Measurements from ENCODE around the gene CRISPLD2.
"Not testable (repeated sequence)": the region's sequence is repeated elsewhere in the genome, so short reads cannot be mapped to it uniquely, and the experiment has no call there.

The CRISPLD2 gene

GRCh38 chr16:84851192-84852127 is 31.7 kb downstream of the CRISPLD2 start:
- H3K27me3 ChIP-seq, result no peaks in the 10 kb centered on the region
- intact Hi-C loops (cut with DNase I; ENCODE audit: low total_unique reads), result no loop called here
- peaks cover 0 to 10% (median 7%) of the 10 kb centered on the region in 4 donors for H3K4me1 ChIP-seq
- TF ChIP-seq CTCF (IDR thresholded peaks at IDR 0.05), result no peak
- H3K36me3 ChIP-seq, result peaks cover 0 to 44% (median 8%) of the 10 kb centered on the region in 3 donors
- H3K27ac ChIP-seq, result peak overlapping the region in 1 of 2 donors; percentile 11
- no peak overlapping the region for H3K4me3 ChIP-seq
- no peaks in the 10 kb centered on the region for H3K9me3 ChIP-seq
- DNase-seq, result peak in 1 of 2 donors; percentile 78

- peaks cover 0 to 10% (median 7%) of the 10 kb centered on the region in 4 donors for H3K4me1 ChIP-seq
- intact Hi-C loops (cut with DNase I; ENCODE audit: low total_unique reads), result no loop called here
- no peak for TF ChIP-seq CTCF (IDR thresholded peaks at IDR 0.05)
- no peak overlapping the region for H3K4me3 ChIP-seq
- peaks cover 0 to 2% (median 0%) of the 10 kb centered on the region in 3 donors for H3K9me3 ChIP-seq
- DNase-seq, result no peak
- H3K27me3 ChIP-seq, result no peaks in the 10 kb centered on the region
- no peak overlapping the region for H3K27ac ChIP-seq
- peaks cover under 1 to 55% (median 26%) of the 10 kb centered on the region in 3 donors for H3K36me3 ChIP-seq
These were observed 33.7 kb downstream of the CRISPLD2 start for GRCh38 chr16:84853534-84853933.

- no peak for DNase-seq
- peaks cover 11 to 67% (median 37%) of the 10 kb centered on the region in 3 donors for H3K36me3 ChIP-seq
- peaks cover 0 to 14% (median 8%) of the 10 kb centered on the region in 3 donors for H3K9me3 ChIP-seq
- intact Hi-C loops (cut with DNase I; ENCODE audit: low total_unique reads), result no loop called here
- H3K4me1 ChIP-seq, result peaks cover 0 to 10% (median 7%) of the 10 kb centered on the region in 4 donors
- H3K4me3 ChIP-seq, result no peak overlapping the region
- TF ChIP-seq CTCF (IDR thresholded peaks at IDR 0.05), result no peak
- H3K27me3 ChIP-seq, result no peaks in the 10 kb centered on the region
- H3K27ac ChIP-seq, result no peak overlapping the region
These were observed 35.0 kb downstream of the CRISPLD2 start for GRCh38 chr16:84854759-84855158.

- DNase-seq; H3K27me3 ChIP-seq; intact Hi-C loops (cut with DNase I; ENCODE audit: low total_unique reads); H3K4me3 ChIP-seq; H3K27ac ChIP-seq: not testable (repeated sequence)
- Histone ChIP-seq H3K9me3 (peaks cover 0 to 23% (median 13%) of the 10 kb centered on the region in 3 donors), H3K36me3 (peaks cover 16 to 71% (median 36%) of the 10 kb centered on the region in 3 donors), H3K4me1 (peaks cover 0 to 10% (median 7%) of the 10 kb centered on the region in 4 donors)
These were observed 35.8 kb downstream of the CRISPLD2 start for GRCh38 chr16:84855435-84856202.

GRCh38 chr16:84856203-84856581 is 36.4 kb downstream of the CRISPLD2 start:
- H3K4me1 ChIP-seq; H3K27ac ChIP-seq; intact Hi-C loops (cut with DNase I; ENCODE audit: low total_unique reads); H3K4me3 ChIP-seq; DNase-seq; H3K27me3 ChIP-seq: not testable (repeated sequence)
- Histone ChIP-seq H3K9me3 (peaks cover 0 to 28% (median 13%) of the 10 kb centered on the region in 3 donors), H3K36me3 (peaks cover 17 to 71% (median 31%) of the 10 kb centered on the region in 3 donors)

- H3K27ac ChIP-seq; DNase-seq; intact Hi-C loops (cut with DNase I; ENCODE audit: low total_unique reads); H3K27me3 ChIP-seq; H3K4me3 ChIP-seq; H3K4me1 ChIP-seq: not testable (repeated sequence)
- Histone ChIP-seq H3K9me3 (peaks cover 0 to 28% (median 13%) of the 10 kb centered on the region in 3 donors), H3K36me3 (peaks cover 17 to 72% (median 29%) of the 10 kb centered on the region in 3 donors)
These were observed 37.0 kb downstream of the CRISPLD2 start for GRCh38 chr16:84856811-84857210.
